ENCODE measurements around the gene SRRM1. TPM values are rescaled to one million over a fixed set of nuclear protein-coding genes. Genes with fewer than 3 reads are reported as not detected.

SRRM1 gene
- total and polyA plus RNA-seq, 2 of the 8 experiments (the other 6 are each of a cell fraction or from before 2014, with no cell fraction given) = 77.1 to 255 TPM

DNA sequence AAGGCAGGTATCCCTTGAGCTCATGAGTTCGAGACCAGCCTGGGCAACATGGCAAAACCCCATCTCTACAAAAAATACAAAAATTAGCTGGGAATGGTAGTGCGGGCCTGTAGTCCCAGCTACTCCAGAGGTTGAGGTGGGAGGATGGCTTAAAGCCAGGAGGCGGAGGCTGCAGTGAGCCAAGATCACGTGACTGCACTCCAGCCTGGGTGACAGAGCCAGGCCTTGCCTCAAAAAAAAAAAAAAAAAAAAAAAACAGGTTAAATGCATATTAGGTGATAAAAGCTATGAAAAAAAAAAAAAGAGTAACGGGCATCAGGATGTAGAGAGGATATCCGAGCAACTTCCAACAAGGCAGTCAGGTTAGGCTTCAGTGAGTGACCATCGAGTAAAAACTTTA lies 2.8 kb upstream of the SRRM1 start:
- Histone ChIP-seq H3K4me2 (ENCODE audit: insufficient read depth in 1 of 2, low read depth in 2 of 2, low read length in 2 of 2) (no peak overlapping the region), H4K5ac (ENCODE audit: insufficient read length, low read depth, low read length) (no peak overlapping the region), H2BK120ac (replicated peaks; ENCODE audit: low read depth, low read length) (no peak overlapping the region), H2BK12ac (ENCODE audit: low read depth, low read length) (no peak overlapping the region), H3K9ac (replicated peaks in 1 of 4; ENCODE audit: extremely low read depth in 1 of 4, low read depth in 3 of 4, low read length in 3 of 4) (no peak overlapping the region), H3K23me2 (ENCODE audit: low read depth, low read length) (peaks cover 7% of the 10 kb centered on the region), H3K4me1 (replicated peaks in 1 of 4; ENCODE audit: control insufficient read depth in 3 of 4, insufficient read depth in 4 of 4, low read length in 3 of 4) (peaks cover 0 to 6% (median 4%) of the 10 kb centered on the region in 4 experiments; a peak in 5 of 7 replicates), H3K18ac (ENCODE audit: extremely low read depth, low read length) (no peak overlapping the region), H3K23ac (ENCODE audit: insufficient read length) (no peak overlapping the region), H3K79me1 (ENCODE audit: low read depth, low read length) (no peaks in the 10 kb centered on the region; the same call in 1 of the 2 replicates), H3K36me3 (ENCODE audit: control insufficient read depth in 2 of 4, insufficient read depth in 4 of 4, low read length in 3 of 4) (peaks cover 0 to 3% (median 0%) of the 10 kb centered on the region in 4 experiments; a peak in 1 of 8 replicates), H3K27me3 (replicated peaks in 1 of 4; ENCODE audit: control insufficient read depth in 3 of 4, extremely low read depth in 1 of 4, insufficient read depth in 3 of 4, low read length in 3 of 4) (no peaks in the 10 kb centered on the region), H2AK5ac (ENCODE audit: low read depth, low read length) (no peak overlapping the region), H3K9me3 (ENCODE audit: insufficient read depth in 2 of 2, low read depth in 1 of 2, low read length in 1 of 2) (no peaks in the 10 kb centered on the region), H3K14ac (ENCODE audit: insufficient read length) (no peak overlapping the region), H3K4me3 (ENCODE audit: extremely low read depth in 1 of 4, insufficient read depth in 2 of 4, low read depth in 3 of 4, low read length in 4 of 4) (no peak overlapping the region), H3K56ac (replicated peaks; ENCODE audit: insufficient read length, low read depth, low read length) (no peak overlapping the region), H3K79me2 (ENCODE audit: control insufficient read depth in 1 of 2, insufficient read depth in 2 of 2, low read length in 2 of 2) (peaks cover 18 to 26% of the 10 kb centered on the region in 2 experiments), H4K8ac (ENCODE audit: extremely low read depth, insufficient read depth, low read length) (no peak overlapping the region), H3K27ac (ENCODE audit: low read depth, low read length) (no peak overlapping the region), H2BK15ac (ENCODE audit: low read length) (no peak overlapping the region), H2BK20ac (ENCODE audit: low read length) (no peak overlapping the region), H2BK5ac (ENCODE audit: low read depth, low read length) (no peak overlapping the region), H4K91ac (replicated peaks; ENCODE audit: insufficient read length, low read length) (no peak overlapping the region), H3K4ac (replicated peaks; ENCODE audit: insufficient read length, low read depth, low read length) (no peak overlapping the region), H4K20me1 (replicated peaks in 1 of 2; ENCODE audit: control insufficient read depth in 1 of 2, insufficient read depth in 2 of 2, low read length in 2 of 2) (peaks cover 7 to 9% of the 10 kb centered on the region in 2 experiments), H2AFZ (ENCODE audit: low read length) (no peak overlapping the region)
- WGBS, 2 experiments (ENCODE audit: extremely low coverage in 1 of 2, insufficient coverage in 1 of 2, insufficient read length in 1 of 2, insufficient replicate concordance in 2 of 2, low coverage in 1 of 2, low lambda C conversion rate in 2 of 2, missing lambda C conversion rate in 1 of 2) = 80% methylated on average over 7 of the region's 7 CpGs; no CpG with 5 or more reads in 1 of the 2 experiments
- no peak for DNase-seq (ENCODE audit: low read depth in 1 of 2, low spot score in 2 of 2)
- POLR2A ChIA-PET (ENCODE audit: partially characterized antibody) = interaction anchor here (1.0 kb wide), 1 partner anchor 39 kb away, joined by 3 read pairs; no protein-coding TSS in a partner anchor
- FAIRE-seq = no peak
- CTCF ChIA-PET (ENCODE audit: partially characterized antibody) = interaction anchor here (1.0 to 1.1 kb wide), 3 partner anchors 9 to 95 kb away, joined by 3 to 4 read pairs (median 3); no protein-coding TSS in a partner anchor
- TF ChIP-seq KDM1A (IDR thresholded peaks at IDR 0.05; ENCODE audit: borderline replicate concordance, low read length) (no peak), PHF8 (conservative IDR thresholded peaks at IDR 0.05; ENCODE audit: low read depth, low read length) (no peak), SP2 (IDR thresholded peaks at IDR 0.05; ENCODE audit: low read length) (no peak), SIN3A (conservative IDR thresholded peaks at IDR 0.05 in 1 of 2, IDR thresholded peaks at IDR 0.05 in 1 of 2; ENCODE audit: low read depth in 1 of 2, low read length in 2 of 2) (no peak), GTF2F1 (IDR thresholded peaks at IDR 0.05; ENCODE audit: borderline replicate concordance, low read depth, low read length) (no peak), CEBPB (IDR thresholded peaks at IDR 0.05; ENCODE audit: low read depth, low read length) (no peak), CHD2 (IDR thresholded peaks at IDR 0.05; ENCODE audit: low read length) (no peak)

All from H1 (cell line).